HFFc6 (cell line): ENCODE results near the gene GGACT. TPM values are rescaled to one million over a fixed set of nuclear protein-coding genes. Genes with fewer than 3 reads are reported as not detected.

Experiments
- DNase-seq: peaks from one replicate; pipeline ENCODE4 v3.0.0-alpha.2; 2018
- H3K27ac Mint-ChIP-seq: 2 replicates; pipeline ENCODE4 v1.8.0; 2020; ENCODE audit warnings: mild to moderate bottlenecking, mixed read lengths
- H3K27me3 Mint-ChIP-seq: 2 replicates; pipeline ENCODE4 v1.8.0; 2021; ENCODE audit warnings: mild to moderate bottlenecking, moderate library complexity, mixed read lengths; ENCODE audit not compliant: insufficient read depth
- H3K36me3 Mint-ChIP-seq: 2 replicates; pipeline ENCODE4 v1.8.0; 2021; ENCODE audit warnings: low read depth, mixed read lengths
- H3K4me1 Mint-ChIP-seq: 2 replicates; pipeline ENCODE4 v1.8.0; 2020; ENCODE audit warnings: low read depth, mixed read lengths
- H3K4me3 Mint-ChIP-seq: 2 replicates; pipeline ENCODE4 v1.8.0; 2020; ENCODE audit warnings: mild to moderate bottlenecking, moderate library complexity, mixed read lengths
- H3K9me3 Mint-ChIP-seq: 2 replicates; pipeline ENCODE4 v1.8.0; 2020; ENCODE audit warnings: mild to moderate bottlenecking, mixed read lengths
- total RNA-seq, 6 experiments: library from RNA; stranded (reverse); fragmentation: NEBNext Ultra II Directional; extraction: Animal tissue kit (Norgen Biotek cat#: 25700); gene quantifications; 2 replicates in 1 of 6; 3 replicates in 5 of 6; pipeline ENCODE4 v1.2.3, GENCODE V29; 2021
- TF ChIP-seq, protein P1 (sequence below): fragments of 200-600 bp; sonication (generic); IDR thresholded peaks from 2 replicates; pipeline ENCODE4 v1.5.0; 2021; ENCODE audit warnings: antibody characterized with exemption, mild to moderate bottlenecking

The GGACT gene
- total RNA-seq, 6 experiments from 2014 or later, result 0.99 to 3.0 (median 1.8) TPM

DNA sequence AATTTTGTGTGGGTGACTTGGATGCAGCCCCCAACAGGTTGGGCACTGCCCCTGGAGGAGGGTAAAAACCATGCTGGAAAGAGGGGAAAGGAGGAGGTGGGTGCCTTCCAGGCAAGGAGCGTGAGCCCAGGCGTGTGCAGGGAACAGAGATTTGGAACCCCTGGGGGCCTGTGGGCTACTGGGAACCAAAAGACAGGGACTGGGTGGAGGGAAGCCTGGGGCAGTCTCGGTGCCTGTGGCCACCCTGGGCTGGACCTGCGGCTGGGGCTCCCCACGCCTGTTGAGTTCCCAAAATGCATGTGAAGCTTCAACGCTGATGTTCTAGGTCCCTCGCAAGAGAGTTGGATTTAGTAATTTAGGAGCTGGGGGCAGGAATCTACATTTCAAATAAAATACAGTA is 24.8 kb downstream of the GGACT start:
- TF ChIP-seq, protein P1, sequence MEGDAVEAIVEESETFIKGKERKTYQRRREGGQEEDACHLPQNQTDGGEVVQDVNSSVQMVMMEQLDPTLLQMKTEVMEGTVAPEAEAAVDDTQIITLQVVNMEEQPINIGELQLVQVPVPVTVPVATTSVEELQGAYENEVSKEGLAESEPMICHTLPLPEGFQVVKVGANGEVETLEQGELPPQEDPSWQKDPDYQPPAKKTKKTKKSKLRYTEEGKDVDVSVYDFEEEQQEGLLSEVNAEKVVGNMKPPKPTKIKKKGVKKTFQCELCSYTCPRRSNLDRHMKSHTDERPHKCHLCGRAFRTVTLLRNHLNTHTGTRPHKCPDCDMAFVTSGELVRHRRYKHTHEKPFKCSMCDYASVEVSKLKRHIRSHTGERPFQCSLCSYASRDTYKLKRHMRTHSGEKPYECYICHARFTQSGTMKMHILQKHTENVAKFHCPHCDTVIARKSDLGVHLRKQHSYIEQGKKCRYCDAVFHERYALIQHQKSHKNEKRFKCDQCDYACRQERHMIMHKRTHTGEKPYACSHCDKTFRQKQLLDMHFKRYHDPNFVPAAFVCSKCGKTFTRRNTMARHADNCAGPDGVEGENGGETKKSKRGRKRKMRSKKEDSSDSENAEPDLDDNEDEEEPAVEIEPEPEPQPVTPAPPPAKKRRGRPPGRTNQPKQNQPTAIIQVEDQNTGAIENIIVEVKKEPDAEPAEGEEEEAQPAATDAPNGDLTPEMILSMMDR, result no peak
- H3K4me3 Mint-ChIP-seq, result no peak overlapping the region
- H3K4me1 Mint-ChIP-seq, result no peaks in the 10 kb centered on the region
- H3K27ac Mint-ChIP-seq, result no peak overlapping the region
- H3K27me3 Mint-ChIP-seq, result peaks cover 29% of the 10 kb centered on the region
- no peaks in the 10 kb centered on the region for H3K9me3 Mint-ChIP-seq
- DNase-seq, result no peak
- no peaks in the 10 kb centered on the region for H3K36me3 Mint-ChIP-seq

DNA sequence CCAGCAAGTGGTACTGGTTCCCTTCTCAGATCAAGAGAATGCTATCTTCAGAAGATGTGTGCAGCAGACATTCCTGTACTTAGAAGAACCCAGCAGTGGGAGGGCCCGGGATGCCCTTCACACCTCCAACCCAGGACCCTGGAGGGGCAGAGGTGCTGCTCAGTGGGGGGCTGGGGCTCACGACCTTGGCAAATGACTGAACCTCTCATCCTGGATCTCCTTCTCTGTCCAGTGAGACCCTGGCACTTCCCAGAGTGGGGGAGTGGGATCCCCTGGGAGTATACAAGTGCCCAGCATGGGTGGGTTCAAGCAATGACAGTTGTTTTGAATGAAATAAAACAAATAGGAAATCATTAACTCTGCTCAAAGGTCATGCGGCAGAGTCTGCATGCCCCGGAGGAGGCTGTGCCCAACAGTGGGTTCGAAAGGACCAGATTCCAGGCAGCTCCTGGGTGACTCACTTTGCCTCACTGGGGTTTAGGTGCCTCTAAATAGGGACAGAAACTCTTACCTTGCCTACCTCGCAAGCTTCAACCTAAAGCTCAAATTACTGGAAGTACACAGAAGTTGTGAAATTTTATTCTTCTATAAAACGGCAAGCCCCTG is 26.9 kb downstream of the GGACT start:
- Mint-ChIP-seq H3K27me3 (peaks cover 33% of the 10 kb centered on the region), H3K4me1 (no peaks in the 10 kb centered on the region)
- TF ChIP-seq, protein P1, result no peak

DNA sequence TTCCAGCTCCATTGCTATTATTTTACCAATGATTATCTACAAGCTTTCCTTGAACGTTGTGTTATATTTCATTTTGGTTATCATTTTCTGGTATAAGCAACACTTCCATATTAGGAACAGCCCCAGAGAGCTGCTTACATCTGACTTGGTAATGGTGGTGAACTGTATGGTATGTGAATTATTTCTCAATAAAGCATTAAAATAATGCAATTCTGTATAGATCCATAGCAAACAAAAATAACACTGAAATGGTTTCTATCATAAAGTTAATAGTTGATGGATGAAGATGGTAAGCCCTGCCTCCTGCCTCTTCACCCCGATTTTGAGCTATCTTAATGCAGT is 27.5 kb downstream of the GGACT start:
- DNase-seq, result no peak
- H3K27me3 Mint-ChIP-seq, result peaks cover 33% of the 10 kb centered on the region
- TF ChIP-seq, protein P1, result no peak
- H3K4me1 Mint-ChIP-seq, result no peaks in the 10 kb centered on the region
- H3K36me3 Mint-ChIP-seq, result no peaks in the 10 kb centered on the region
- H3K9me3 Mint-ChIP-seq, result no peaks in the 10 kb centered on the region
- no peak overlapping the region for H3K4me3 Mint-ChIP-seq
- H3K27ac Mint-ChIP-seq, result no peak overlapping the region

More for the DNA sequence above, 26.9 kb downstream of the GGACT start:
- H3K36me3 Mint-ChIP-seq, result no peaks in the 10 kb centered on the region
- DNase-seq, result no peak
- no peak overlapping the region for H3K27ac Mint-ChIP-seq
- no peaks in the 10 kb centered on the region for H3K9me3 Mint-ChIP-seq
- no peak overlapping the region for H3K4me3 Mint-ChIP-seq

DNA sequence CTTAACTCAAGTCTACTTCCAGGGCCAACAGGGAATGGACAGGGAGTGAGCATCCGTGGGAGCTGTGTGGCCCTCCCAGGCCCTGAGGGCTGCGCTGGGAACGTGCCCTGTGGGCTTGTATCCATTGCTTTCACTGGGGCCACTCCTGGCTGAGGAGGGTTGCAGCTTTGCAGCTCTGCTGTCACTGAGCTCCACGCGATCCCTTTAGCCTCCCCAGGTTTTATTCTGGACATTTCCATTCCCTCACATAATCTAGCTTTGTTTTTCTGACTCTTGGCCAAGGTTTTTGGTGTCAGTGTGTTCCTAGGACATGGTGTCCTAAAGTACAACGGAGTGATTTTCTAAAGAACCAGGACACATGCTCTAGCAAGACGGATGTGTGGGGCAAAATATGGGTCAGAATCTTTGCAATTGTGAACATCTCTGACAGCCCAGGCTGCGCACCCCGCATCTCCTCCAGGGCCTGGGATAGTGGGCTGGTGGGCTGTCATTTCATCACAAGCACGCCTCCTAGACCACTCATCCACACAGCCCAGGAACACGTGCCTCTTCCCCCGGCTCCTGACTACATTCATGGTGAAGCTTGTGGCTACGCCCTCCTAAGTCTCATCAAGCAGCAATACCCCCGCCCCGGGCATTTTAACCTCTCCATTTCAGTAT is 28.0 kb downstream of the GGACT start:
- H3K4me3 Mint-ChIP-seq, result no peak overlapping the region
- no peak for DNase-seq
- H3K4me1 Mint-ChIP-seq, result no peaks in the 10 kb centered on the region
- H3K36me3 Mint-ChIP-seq, result no peaks in the 10 kb centered on the region
- H3K27ac Mint-ChIP-seq, result no peak overlapping the region
- H3K27me3 Mint-ChIP-seq, result peaks cover 33% of the 10 kb centered on the region
- H3K9me3 Mint-ChIP-seq, result no peaks in the 10 kb centered on the region
- TF ChIP-seq, protein P1, result no peak

DNA sequence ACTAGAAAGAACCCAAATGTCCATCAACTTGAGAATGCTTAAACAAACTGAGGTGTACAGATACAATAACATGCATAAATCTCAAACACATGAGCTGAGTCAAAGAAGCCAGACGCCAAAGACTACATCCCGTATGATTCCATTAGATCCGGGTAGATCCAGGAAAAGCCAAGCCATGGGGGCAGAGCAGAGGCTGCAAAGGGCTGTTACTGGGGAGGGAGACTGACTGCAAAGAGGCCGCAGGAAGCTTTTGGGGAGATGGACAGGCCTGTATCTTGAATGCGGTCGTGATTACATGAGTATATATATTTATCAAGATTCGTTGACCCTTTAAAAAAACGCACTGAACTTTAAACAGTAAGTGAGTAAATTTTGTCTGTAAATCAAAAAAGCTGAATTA is 28.7 kb downstream of the GGACT start:
- Mint-ChIP-seq H3K27me3 (peaks cover 33% of the 10 kb centered on the region), H3K4me1 (no peaks in the 10 kb centered on the region), H3K4me3 (no peak overlapping the region), H3K9me3 (no peaks in the 10 kb centered on the region), H3K27ac (no peak overlapping the region), H3K36me3 (no peaks in the 10 kb centered on the region)
- DNase-seq, result no peak
- TF ChIP-seq, protein P1, result no peak
